ENCODE results near the gene WDR5. TPM values are rescaled to one million over a fixed set of nuclear protein-coding genes. Genes with fewer than 3 reads are reported as not detected.

Gene WDR5
- polyA plus RNA-seq, 1 of the 3 experiments (the other 2 are of a cell fraction), result 36.6 TPM

DNA sequence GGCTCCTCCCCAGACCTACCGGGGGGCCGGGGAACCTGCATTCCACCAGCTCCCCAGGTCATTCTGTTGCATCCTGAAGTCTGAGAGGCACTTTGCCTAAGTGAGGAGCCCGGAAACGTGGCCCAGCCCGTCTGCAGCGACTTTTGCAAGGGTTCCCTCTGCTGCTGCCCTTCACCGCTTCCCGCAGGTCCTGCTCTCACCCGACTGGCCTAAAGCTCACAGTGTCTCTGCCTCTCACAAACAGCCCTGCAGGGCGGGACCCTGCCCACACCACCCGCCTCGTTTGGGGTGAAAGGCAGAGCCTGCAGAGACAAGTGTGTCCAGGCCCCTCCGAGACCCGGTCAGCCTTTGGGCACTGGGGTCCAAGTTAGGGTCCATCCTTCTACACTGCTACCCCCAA lies 9.5 kb upstream of the WDR5 start:
- Histone ChIP-seq H3K27me3 (ENCODE audit: insufficient read depth) (no peaks in the 10 kb centered on the region), H3K4me2 (no peak overlapping the region), H3K9ac (no peak overlapping the region), H3K4me3 (ENCODE audit: low read depth in 2 of 2, low read length in 1 of 2) (no peak overlapping the region), H3K79me2 (ENCODE audit: insufficient read depth) (no peaks in the 10 kb centered on the region), H3K4me1 (ENCODE audit: control insufficient read depth in 1 of 2, insufficient read depth in 2 of 2, low read depth in 1 of 2, low read length in 1 of 2) (no peaks in the 10 kb centered on the region), H3K36me3 (replicated peaks in 1 of 2; ENCODE audit: control insufficient read depth in 1 of 2, insufficient read depth in 2 of 2, low read length in 1 of 2) (no peaks in the 10 kb centered on the region), H3K9me3 (no peaks in the 10 kb centered on the region), H3K9me2 (no peaks in the 10 kb centered on the region), H4K20me1 (ENCODE audit: insufficient read depth) (no peaks in the 10 kb centered on the region), H2AFZ (ENCODE audit: low read depth) (no peak overlapping the region), H3F3A (replicated peaks; ENCODE audit: insufficient read depth) (no peaks in the 10 kb centered on the region), H3K27ac (ENCODE audit: low read depth in 2 of 2, low read length in 1 of 2) (no peak overlapping the region)
- DNase-seq, result no peak
- ChIA-PET POLR2A (no interaction called here), CTCF (no interaction called here)
- TF ChIP-seq SIN3A (IDR thresholded peaks at IDR 0.05; ENCODE audit: borderline replicate concordance, low read depth, low read length), result no peak
- TF ChIP-seq ELF1 (IDR thresholded peaks at IDR 0.05), result no peak
- no peak for TF ChIP-seq USF2 (IDR thresholded peaks at IDR 0.05; ENCODE audit: borderline replicate concordance, low read depth, low read length)
- TF ChIP-seq TAF1 (IDR thresholded peaks at IDR 0.05; ENCODE audit: borderline replicate concordance, low read depth, low read length), result no peak
- 89% methylated on average over 8 of the region's 14 CpGs for WGBS (ENCODE audit: low lambda C conversion rate)

- Histone ChIP-seq H4K20me1 (ENCODE audit: insufficient read depth) (no peaks in the 10 kb centered on the region), H3F3A (replicated peaks; ENCODE audit: insufficient read depth) (no peaks in the 10 kb centered on the region), H3K9me3 (no peaks in the 10 kb centered on the region), H2AFZ (ENCODE audit: low read depth) (no peak overlapping the region), H3K27ac (ENCODE audit: low read depth in 2 of 2, low read length in 1 of 2) (no peak overlapping the region), H3K4me2 (no peak overlapping the region), H3K9ac (no peak overlapping the region), H3K9me2 (no peaks in the 10 kb centered on the region), H3K4me1 (ENCODE audit: control insufficient read depth in 1 of 2, insufficient read depth in 2 of 2, low read depth in 1 of 2, low read length in 1 of 2) (no peaks in the 10 kb centered on the region), H3K4me3 (ENCODE audit: low read depth in 2 of 2, low read length in 1 of 2) (no peak overlapping the region), H3K36me3 (replicated peaks in 1 of 2; ENCODE audit: control insufficient read depth in 1 of 2, insufficient read depth in 2 of 2, low read length in 1 of 2) (no peaks in the 10 kb centered on the region), H3K79me2 (ENCODE audit: insufficient read depth) (no peaks in the 10 kb centered on the region), H3K27me3 (ENCODE audit: insufficient read depth) (no peaks in the 10 kb centered on the region)
- DNase-seq, result no peak
- ChIA-PET CTCF (no interaction called here), POLR2A (no interaction called here)
- 78% methylated on average over 13 of the region's 13 CpGs for WGBS (ENCODE audit: low lambda C conversion rate)
- TF ChIP-seq, protein P1, sequence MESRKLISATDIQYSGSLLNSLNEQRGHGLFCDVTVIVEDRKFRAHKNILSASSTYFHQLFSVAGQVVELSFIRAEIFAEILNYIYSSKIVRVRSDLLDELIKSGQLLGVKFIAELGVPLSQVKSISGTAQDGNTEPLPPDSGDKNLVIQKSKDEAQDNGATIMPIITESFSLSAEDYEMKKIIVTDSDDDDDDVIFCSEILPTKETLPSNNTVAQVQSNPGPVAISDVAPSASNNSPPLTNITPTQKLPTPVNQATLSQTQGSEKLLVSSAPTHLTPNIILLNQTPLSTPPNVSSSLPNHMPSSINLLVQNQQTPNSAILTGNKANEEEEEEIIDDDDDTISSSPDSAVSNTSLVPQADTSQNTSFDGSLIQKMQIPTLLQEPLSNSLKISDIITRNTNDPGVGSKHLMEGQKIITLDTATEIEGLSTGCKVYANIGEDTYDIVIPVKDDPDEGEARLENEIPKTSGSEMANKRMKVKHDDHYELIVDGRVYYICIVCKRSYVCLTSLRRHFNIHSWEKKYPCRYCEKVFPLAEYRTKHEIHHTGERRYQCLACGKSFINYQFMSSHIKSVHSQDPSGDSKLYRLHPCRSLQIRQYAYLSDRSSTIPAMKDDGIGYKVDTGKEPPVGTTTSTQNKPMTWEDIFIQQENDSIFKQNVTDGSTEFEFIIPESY (IDR thresholded peaks at IDR 0.05; ENCODE audit: borderline replicate concordance, low read depth), result no peak
These were observed 8.8 kb upstream of the WDR5 start for GRCh38 chr9:134127065-134127580.

- Histone ChIP-seq H3K4me1 (ENCODE audit: control insufficient read depth in 1 of 2, insufficient read depth in 2 of 2, low read depth in 1 of 2, low read length in 1 of 2) (no peaks in the 10 kb centered on the region), H3K27me3 (ENCODE audit: insufficient read depth) (no peaks in the 10 kb centered on the region), H4K20me1 (ENCODE audit: insufficient read depth) (no peaks in the 10 kb centered on the region), H3K36me3 (replicated peaks in 1 of 2; ENCODE audit: control insufficient read depth in 1 of 2, insufficient read depth in 2 of 2, low read length in 1 of 2) (no peaks in the 10 kb centered on the region), H3K79me2 (ENCODE audit: insufficient read depth) (no peaks in the 10 kb centered on the region), H3K9ac (no peak overlapping the region), H3K9me2 (no peaks in the 10 kb centered on the region), H3K9me3 (no peaks in the 10 kb centered on the region), H3K4me2 (no peak overlapping the region), H3K27ac (ENCODE audit: low read depth in 2 of 2, low read length in 1 of 2) (no peak overlapping the region), H3F3A (replicated peaks; ENCODE audit: insufficient read depth) (no peaks in the 10 kb centered on the region), H3K4me3 (ENCODE audit: low read depth in 2 of 2, low read length in 1 of 2) (no peak overlapping the region), H2AFZ (ENCODE audit: low read depth) (no peak overlapping the region)
- TF ChIP-seq RXRA (IDR thresholded peaks at IDR 0.05; ENCODE audit: borderline replicate concordance, low read depth) (no peak), MXI1 (IDR thresholded peaks at IDR 0.05; ENCODE audit: low read depth, low read length) (no peak), SIN3A (IDR thresholded peaks at IDR 0.05; ENCODE audit: borderline replicate concordance, low read depth, low read length) (no peak), NRF1 (IDR thresholded peaks at IDR 0.05; ENCODE audit: low read depth, low read length) (no peak), TCF12 (IDR thresholded peaks at IDR 0.05) (no peak), EP300 (IDR thresholded peaks at IDR 0.05; ENCODE audit: borderline replicate concordance in 1 of 2, low read depth in 1 of 2, low read length in 1 of 2) (no peak)
- TF ChIP-seq, protein P2, sequence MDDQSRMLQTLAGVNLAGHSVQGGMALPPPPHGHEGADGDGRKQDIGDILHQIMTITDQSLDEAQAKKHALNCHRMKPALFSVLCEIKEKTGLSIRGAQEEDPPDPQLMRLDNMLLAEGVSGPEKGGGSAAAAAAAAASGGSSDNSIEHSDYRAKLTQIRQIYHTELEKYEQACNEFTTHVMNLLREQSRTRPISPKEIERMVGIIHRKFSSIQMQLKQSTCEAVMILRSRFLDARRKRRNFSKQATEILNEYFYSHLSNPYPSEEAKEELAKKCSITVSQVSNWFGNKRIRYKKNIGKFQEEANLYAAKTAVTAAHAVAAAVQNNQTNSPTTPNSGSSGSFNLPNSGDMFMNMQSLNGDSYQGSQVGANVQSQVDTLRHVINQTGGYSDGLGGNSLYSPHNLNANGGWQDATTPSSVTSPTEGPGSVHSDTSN (IDR thresholded peaks at IDR 0.05), result no peak
- ChIA-PET POLR2A (no interaction called here), CTCF (no interaction called here)
- no peak for DNase-seq
- WGBS (ENCODE audit: low lambda C conversion rate), result 84% methylated on average over 11 of the region's 12 CpGs
These were observed 8.3 kb upstream of the WDR5 start for GRCh38 chr9:134127616-134128015.
